SK-N-MC (cell line): ENCODE measurements around the gene RNF31.

ENCODE experiments used
- EZH2 ChIP-seq: fragments of 200-600 bp; sonication (generic); IDR thresholded peaks from one replicate; pipeline ENCODE4 v1.6.1; 2017; ENCODE audit warnings: antibody characterized with exemption
- FOXP2 ChIP-seq: optimal IDR thresholded peaks from 2 replicates; pipeline ENCODE3; 2011; ENCODE audit warnings: mild to moderate bottlenecking, moderate library complexity; ENCODE audit not compliant: insufficient read depth; ENCODE audit errors: extremely low read length, control extremely low read depth
- POLR2AphosphoS5 ChIP-seq: IDR thresholded peaks from 2 replicates; pipeline ENCODE4 v1.6.1; 2012; ENCODE audit warnings: mild to moderate bottlenecking, low read depth, low read length, borderline replicate concordance

GRCh38 chr14:24189059-24189375, 41.7 kb downstream of the RNF31 start:
- TF ChIP-seq EZH2, result no peak
- TF ChIP-seq POLR2AphosphoS5, result no peak
- TF ChIP-seq FOXP2, result no peak
